Stomach (tissue), 4 donors: ENCODE results near the gene HS6ST3.

ENCODE experiments used
- CTCF ChIP-seq, 7 experiments: fragments of 450-650 bp in 4 of 7; fragments of 200-600 bp in 3 of 7; sonication (generic) in 3 of 7; IDR thresholded peaks; one replicate each; pipeline ENCODE4 v1.5.1; 2016 to 2019; ENCODE audit warnings: antibody characterized with exemption in 7 of 7, control low read depth in 2 of 7, mild to moderate bottlenecking in 1 of 7
- POLR2A ChIP-seq, 4 donors: fragments of 450-650 bp; IDR thresholded peaks; one replicate each; pipeline ENCODE4 v1.6.1; 2016; ENCODE audit warnings: antibody characterized with exemption in 4 of 4, control low read depth in 2 of 4, mild to moderate bottlenecking in 1 of 4, moderate library complexity in 1 of 4
- POLR2AphosphoS5 ChIP-seq, 3 donors: sonication (generic); formaldehyde crosslinking; IDR thresholded peaks; one replicate each; pipeline ENCODE4 v1.6.1; 2016; ENCODE audit warnings: antibody characterized with exemption in 3 of 3

- TF ChIP-seq POLR2A (IDR thresholded peaks at IDR 0.05) (no peak), CTCF (IDR thresholded peaks at IDR 0.05) (no peak), POLR2AphosphoS5 (IDR thresholded peaks at IDR 0.05) (no peak)
These were observed 462.7 kb downstream of the HS6ST3 start for GRCh38 chr13:96552559-96552958.
